HCT116 (cell line): ENCODE results near the gene SH3PXD2A. TPM values are rescaled to one million over a fixed set of nuclear protein-coding genes. Genes with fewer than 3 reads are reported as not detected.

ENCODE experiments used
- ATAC-seq: fragments of 200-7000 bp; cut with Tn5 transposase; 2 replicates; pipeline ENCODE4 v1.9.1; 2020; ENCODE audit warnings: mild to moderate bottlenecking, moderate library complexity
- BruUV-seq: library from RNA; stranded (reverse); fragments of 400-500 nt; replicated peaks from 2 replicates; lab custom pipeline; 2021; lab: Mats Ljungman, UMichigan
- CTCF ChIA-PET: fragments of 300-600 bp; sonication (Branson Sonifier 250); formaldehyde crosslinking; loops from one replicate; lab custom pipeline; 2021; ENCODE audit warnings: antibody characterized with exemption; lab: Charles Lee
- POLR2A ChIA-PET: fragments of 300-600, 350-600 bp; sonication (Branson Sonifier 250); formaldehyde crosslinking; loops from one replicate; lab custom pipeline; 2021; ENCODE audit warnings: antibody characterized with exemption; lab: Charles Lee
- RAD21 ChIA-PET, 2 experiments: fragments of 300-600 bp; sonication (Branson Sonifier 250); formaldehyde crosslinking; loops; one replicate each; lab custom pipeline; 2023; ENCODE audit warnings: low total read pairs in 2 of 2; ENCODE audit not compliant: uncharacterized antibody in 2 of 2, unreplicated experiment in 2 of 2, low non-redundant PET in 1 of 2; lab: Charles Lee
- DNase-seq: peaks from one replicate; pipeline ENCODE4 v3.0.0-alpha.2; 2010; ENCODE audit warnings: low read depth, low spot score
- H2AFZ ChIP-seq: fragments of 200-600 bp; shearing (Covaris generic), sonication (generic); 2 replicates; pipeline ENCODE4 v1.6.1; 2017; ENCODE audit warnings: low read depth, mixed run types, mixed read lengths, antibody characterized with exemption, low read length; ENCODE audit not compliant: poor library complexity, severe bottlenecking
- H3K27ac ChIP-seq: 2 replicates; pipeline ENCODE4 v1.5.1; 2012; ENCODE audit warnings: low read depth, low read length
- H3K27me3 ChIP-seq: fragments of 200-600 bp; sonication (generic); 2 replicates; pipeline ENCODE4 v1.6.1; 2016; ENCODE audit warnings: mixed run types, low read length, mixed read lengths; ENCODE audit not compliant: insufficient read depth
- H3K36me3 ChIP-seq, 2 experiments: fragments of 200-500 bp in 1 of 2; fragments of 200-600 bp in 1 of 2; sonication (Bioruptor generic) in 1 of 2; sonication (generic) in 1 of 2; 2 replicates each; pipeline versions ENCODE4 v1.5.1 to v1.6.1; 2014 to 2016; ENCODE audit warnings: low read length in 2 of 2, inconsistent platforms in 1 of 2, mixed read lengths in 1 of 2, mixed run types in 1 of 2; ENCODE audit not compliant: insufficient read depth in 2 of 2, control insufficient read depth in 1 of 2
- H3K4me1 ChIP-seq, 2 experiments: fragments of 200-600 bp in 1 of 2; sonication (generic) in 1 of 2; 2 replicates each; pipeline versions ENCODE4 v1.5.1 to v1.6.1; 2012 to 2017; ENCODE audit warnings: low read length in 2 of 2, inconsistent platforms in 1 of 2, mild to moderate bottlenecking in 1 of 2, mixed read lengths in 1 of 2, mixed run types in 1 of 2, moderate library complexity in 1 of 2; ENCODE audit not compliant: insufficient read depth in 2 of 2, control insufficient read depth in 1 of 2
- H3K4me2 ChIP-seq: fragments of 200-600 bp; sonication (generic); 2 replicates; pipeline ENCODE4 v1.6.1; 2017; ENCODE audit warnings: mixed run types, low read length, mixed read lengths
- H3K4me3 ChIP-seq, 2 experiments: fragments of 200-600 bp in 1 of 2; sonication (generic) in 1 of 2; replicated peaks in 1 of 2; 2 replicates each; pipeline ENCODE4 v1.5.1; 2011 to 2016; ENCODE audit warnings: low read length in 2 of 2, control low read depth in 1 of 2, low read depth in 1 of 2, mild to moderate bottlenecking in 1 of 2, mixed read lengths in 1 of 2, mixed run types in 1 of 2
- H3K79me2 ChIP-seq: fragments of 200-600 bp; sonication (generic); 2 replicates; pipeline ENCODE4 v1.6.1; 2017; ENCODE audit warnings: mild to moderate bottlenecking, mixed run types, low read length, moderate library complexity, mixed read lengths; ENCODE audit not compliant: insufficient read depth
- H3K9ac ChIP-seq: fragments of 200-600 bp; sonication (generic); 2 replicates; pipeline ENCODE4 v1.6.1; 2016; ENCODE audit warnings: low read length, mixed read lengths
- H3K9me2 ChIP-seq: fragments of 200-600 bp; sonication (generic), shearing (Covaris generic); 2 replicates; pipeline ENCODE4 v1.6.1; 2017; ENCODE audit warnings: mixed run types, mild to moderate bottlenecking, moderate library complexity; ENCODE audit not compliant: insufficient read depth
- H3K9me3 ChIP-seq, 2 experiments: fragments of 200-500 bp in 1 of 2; fragments of 200-600 bp in 1 of 2; sonication (Bioruptor generic) in 1 of 2; sonication (generic) in 1 of 2; 2 replicates each; pipeline ENCODE4 v1.6.1; 2014 to 2017; ENCODE audit warnings: low read length in 2 of 2, mixed read lengths in 2 of 2, inconsistent platforms in 1 of 2, low read depth in 1 of 2, mild to moderate bottlenecking in 1 of 2, mixed run types in 1 of 2, moderate library complexity in 1 of 2; ENCODE audit not compliant: control insufficient read depth in 1 of 2, insufficient read depth in 1 of 2
- H4K20me1 ChIP-seq: fragments of 200-600 bp; sonication (generic), shearing (Covaris generic); 2 replicates; pipeline ENCODE4 v1.6.1; 2017; ENCODE audit warnings: mixed run types, mild to moderate bottlenecking, moderate library complexity; ENCODE audit not compliant: insufficient read depth
- CBX3 ChIP-seq: IDR thresholded peaks from 2 replicates; pipeline ENCODE4 v1.6.1; 2012; ENCODE audit warnings: low read depth
- CEBPB ChIP-seq: IDR thresholded peaks from 2 replicates; pipeline ENCODE4 v1.6.1; 2012; ENCODE audit warnings: low read depth
- EGR1 ChIP-seq: IDR thresholded peaks from 2 replicates; pipeline ENCODE4 v1.6.1; 2012; ENCODE audit warnings: low read depth
- ELF1 ChIP-seq: IDR thresholded peaks from 2 replicates; pipeline ENCODE4 v1.6.1; 2012; ENCODE audit warnings: low read depth, borderline replicate concordance
- EZH2 ChIP-seq: fragments of 200-600 bp; sonication (generic); IDR thresholded peaks from 2 replicates; pipeline ENCODE4 v1.6.1; 2017; ENCODE audit warnings: antibody characterized with exemption, mixed run types
- EZH2phosphoT487 ChIP-seq: fragments of 200-600 bp; IDR thresholded peaks from 2 replicates; pipeline ENCODE4 v1.6.1; 2018; ENCODE audit warnings: antibody characterized with exemption, borderline replicate concordance
- FOSL1 ChIP-seq: IDR thresholded peaks from 2 replicates; pipeline ENCODE4 v1.6.1; 2012; ENCODE audit warnings: low read depth
- JUND ChIP-seq: IDR thresholded peaks from 2 replicates; pipeline ENCODE4 v1.6.1; 2012
- POLR2A ChIP-seq: IDR thresholded peaks from 2 replicates; pipeline ENCODE4 v1.7.0; 2011; ENCODE audit warnings: borderline replicate concordance; ENCODE audit not compliant: insufficient read depth, insufficient read length; ENCODE audit errors: extremely low read depth
- RAD21 ChIP-seq: IDR thresholded peaks from 2 replicates; pipeline ENCODE4 v1.6.1; 2012; ENCODE audit warnings: low read depth, mild to moderate bottlenecking
- SIN3A ChIP-seq: IDR thresholded peaks from 2 replicates; pipeline ENCODE4 v1.6.1; 2012; ENCODE audit warnings: low read depth
- SP1 ChIP-seq: IDR thresholded peaks from 2 replicates; pipeline ENCODE4 v1.6.1; 2012; ENCODE audit warnings: low read depth
- SRF ChIP-seq: IDR thresholded peaks from 2 replicates; pipeline ENCODE4 v1.6.1; 2012; ENCODE audit warnings: low read depth
- YY1 ChIP-seq: IDR thresholded peaks from 2 replicates; pipeline ENCODE4 v1.6.1; 2011; ENCODE audit warnings: low read length, low read depth, moderate library complexity, mild to moderate bottlenecking; ENCODE audit not compliant: insufficient replicate concordance; ENCODE audit errors: extremely low read depth
- intact Hi-C: fragments of 100-400 bp; cut with micrococcal nuclease; formaldehyde crosslinking; loops from 2 replicates; pipeline ENCODE4 v1.10.0; 2022
- total RNA-seq: library from RNA; stranded (reverse); gene quantifications from one replicate; pipeline ENCODE4 v1.2.1, GENCODE V29; 2021; ENCODE audit not compliant: unreplicated experiment
- TF ChIP-seq, protein P1 (sequence below): IDR thresholded peaks from 2 replicates; pipeline ENCODE4 v1.6.1; 2012
- TF ChIP-seq, protein P2 (sequence below): IDR thresholded peaks from 2 replicates; pipeline ENCODE4 v1.6.1; 2012

The SH3PXD2A gene
- total RNA-seq, 1 experiment from 2014 or later: 8.7 TPM

DNA sequence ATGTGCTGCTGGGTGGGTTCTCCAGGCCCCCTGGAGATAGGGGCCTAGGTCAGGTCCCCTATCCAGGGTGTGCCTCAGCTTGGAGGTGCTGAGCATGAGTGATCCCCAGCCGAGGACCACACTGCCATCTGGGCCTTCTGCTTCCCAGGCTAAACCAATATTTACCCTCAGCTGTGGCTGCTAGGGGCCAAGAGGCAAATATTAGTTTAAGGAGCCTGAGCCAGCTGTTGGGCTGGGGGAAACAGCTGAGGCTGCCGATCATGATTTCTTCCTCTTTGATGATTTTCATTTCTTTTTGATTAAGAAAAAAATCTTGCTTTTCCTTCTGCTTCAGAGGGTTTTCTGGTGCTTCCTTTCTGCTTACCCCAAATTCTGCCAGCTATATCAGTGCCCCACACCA, 278.5 kb downstream of the SH3PXD2A start:
- no peak overlapping the region for H3K4me3 ChIP-seq
- POLR2A ChIA-PET: no interaction called here
- H2AFZ ChIP-seq: no peak overlapping the region
- TF ChIP-seq SRF: no peak
- no peak for TF ChIP-seq FOSL1
- TF ChIP-seq POLR2A: no peak
- TF ChIP-seq, all 23 proteins: peak for 0
- ATAC-seq (no peak), DNase-seq (no peak)
- RAD21 ChIA-PET: no interaction called here
- H3K9ac ChIP-seq: no peak overlapping the region
- no peaks in the 10 kb centered on the region for H3K9me3 ChIP-seq
- CTCF ChIA-PET: no interaction called here
- no peaks in the 10 kb centered on the region for H3K9me2 ChIP-seq
- H3K4me1 ChIP-seq: peaks cover 0 to 10% of the 10 kb centered on the region in 2 experiments; a peak in 1 of 4 replicates
- H3K79me2 ChIP-seq: no peaks in the 10 kb centered on the region
- intact Hi-C loops: no loop called here
- H3K4me2 ChIP-seq: no peak overlapping the region
- no TSS peak for BruUV-seq
- H3K36me3 ChIP-seq: no peaks in the 10 kb centered on the region
- no peak overlapping the region for H3K27ac ChIP-seq
- H4K20me1 ChIP-seq: no peaks in the 10 kb centered on the region
- no peaks in the 10 kb centered on the region for H3K27me3 ChIP-seq

DNA sequence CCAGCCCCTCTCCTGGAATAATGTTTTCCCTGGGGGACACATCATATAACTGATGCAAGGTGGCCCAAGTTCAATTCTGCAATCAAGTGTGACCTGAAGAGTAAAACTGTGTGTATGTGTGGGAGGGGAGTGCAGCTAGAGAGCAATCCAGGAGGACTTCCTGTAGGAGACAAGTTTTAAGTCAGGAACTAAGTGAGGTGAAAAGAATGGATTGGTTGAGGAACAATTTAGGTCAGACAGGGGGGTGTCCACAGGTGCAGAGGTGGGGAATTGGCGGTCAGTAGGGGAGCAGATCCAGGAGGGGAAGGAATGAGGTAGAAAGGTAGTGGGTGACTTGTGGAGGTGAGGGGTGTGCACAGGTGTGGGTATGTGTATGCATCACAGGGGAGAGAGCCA, 279.3 kb downstream of the SH3PXD2A start:
- ChIA-PET CTCF (no interaction called here), RAD21 (no interaction called here)
- no peak overlapping the region for H3K4me3 ChIP-seq
- no peaks in the 10 kb centered on the region for H4K20me1 ChIP-seq
- intact Hi-C loops: no loop called here
- no peak for ATAC-seq
- no peaks in the 10 kb centered on the region for H3K9me2 ChIP-seq
- no peak overlapping the region for H2AFZ ChIP-seq
- TF ChIP-seq EGR1 (no peak), EZH2 (no peak), SP1 (no peak), EZH2phosphoT487 (no peak), CEBPB (no peak), SIN3A (no peak), JUND (no peak), ELF1 (no peak), POLR2A (no peak), YY1 (no peak), CBX3 (no peak), FOSL1 (no peak), RAD21 (no peak)
- TF ChIP-seq, protein P1, sequence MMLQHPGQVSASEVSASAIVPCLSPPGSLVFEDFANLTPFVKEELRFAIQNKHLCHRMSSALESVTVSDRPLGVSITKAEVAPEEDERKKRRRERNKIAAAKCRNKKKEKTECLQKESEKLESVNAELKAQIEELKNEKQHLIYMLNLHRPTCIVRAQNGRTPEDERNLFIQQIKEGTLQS: no peak
- TF ChIP-seq, protein P2, sequence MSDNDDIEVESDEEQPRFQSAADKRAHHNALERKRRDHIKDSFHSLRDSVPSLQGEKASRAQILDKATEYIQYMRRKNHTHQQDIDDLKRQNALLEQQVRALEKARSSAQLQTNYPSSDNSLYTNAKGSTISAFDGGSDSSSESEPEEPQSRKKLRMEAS: no peak
- TF ChIP-seq, all 23 proteins: peak for 0
- no peak overlapping the region for H3K27ac ChIP-seq
- H3K4me2 ChIP-seq: no peak overlapping the region
- H3K9ac ChIP-seq: no peak overlapping the region
- no peaks in the 10 kb centered on the region for H3K27me3 ChIP-seq
- POLR2A ChIA-PET: no interaction called here
- no peaks in the 10 kb centered on the region for H3K36me3 ChIP-seq
- no peak for DNase-seq
- no peaks in the 10 kb centered on the region for H3K79me2 ChIP-seq
- peaks cover 0 to 11% of the 10 kb centered on the region in 2 experiments; a peak in 1 of 4 replicates for H3K4me1 ChIP-seq
- no peaks in the 10 kb centered on the region for H3K9me3 ChIP-seq
- BruUV-seq: no TSS peak
